Measurements from ENCODE around the gene EML6. TPM values are rescaled to one million over a fixed set of nuclear protein-coding genes. Genes with fewer than 3 reads are reported as not detected.

Gene EML6
- total RNA-seq, 1 experiment from 2014 or later, result 6.6 TPM

DNA sequence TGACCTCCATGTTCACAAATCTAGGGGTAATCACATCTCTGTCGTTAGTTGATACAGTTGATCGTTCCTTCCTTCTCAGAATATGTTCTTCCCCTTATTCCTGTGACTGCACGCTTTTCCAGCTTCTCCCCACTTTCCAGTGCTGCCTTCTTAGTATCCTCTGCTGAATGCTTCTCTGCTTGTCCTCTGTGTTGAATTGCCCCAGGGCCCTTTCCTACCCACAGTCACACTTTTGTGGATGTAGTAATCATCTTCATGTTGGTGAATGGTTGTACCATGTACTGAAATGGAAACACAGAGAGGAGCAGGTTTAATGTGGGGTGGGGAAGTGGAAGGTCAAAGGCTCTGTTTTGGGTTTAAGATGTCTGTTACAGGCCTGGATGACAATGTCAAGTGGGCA is 47.2 kb downstream of the EML6 start:
- BruUV-seq (replicated peaks), result no TSS peak
- DNase-seq (ENCODE audit: low read depth, low spot score) (no peak), ATAC-seq (no peak)
- intact Hi-C loops (cut with micrococcal nuclease), result loop anchor here (5.0 kb wide), 1 partner anchor 43 kb away; no protein-coding TSS in a partner anchor
- Histone ChIP-seq H3K36me3 (ENCODE audit: control insufficient read depth in 1 of 2, insufficient read depth in 2 of 2, low read length in 2 of 2) (no peaks in the 10 kb centered on the region), H3K79me2 (ENCODE audit: insufficient read depth, low read length) (no peaks in the 10 kb centered on the region), H3K9me2 (ENCODE audit: insufficient read depth) (no peaks in the 10 kb centered on the region), H2AFZ (ENCODE audit: low read depth, low read length, poor library complexity, severe bottlenecking) (peak overlapping the region; percentile 11), H3K9me3 (ENCODE audit: control insufficient read depth in 1 of 2, insufficient read depth in 1 of 2, low read depth in 1 of 2, low read length in 2 of 2) (peaks cover 4 to 14% of the 10 kb centered on the region in 2 experiments; a peak in 2 of 4 replicates), H4K20me1 (ENCODE audit: insufficient read depth) (no peaks in the 10 kb centered on the region), H3K27ac (ENCODE audit: low read depth, low read length) (no peak overlapping the region), H3K27me3 (ENCODE audit: insufficient read depth, low read length) (no peaks in the 10 kb centered on the region), H3K4me1 (ENCODE audit: control insufficient read depth in 1 of 2, insufficient read depth in 2 of 2, low read length in 2 of 2) (peaks cover 0 to 52% of the 10 kb centered on the region in 2 experiments; a peak in 2 of 4 replicates), H3K4me2 (ENCODE audit: low read length) (peak overlapping the region; percentile 63), H3K9ac (ENCODE audit: low read length) (0 out of 2 replicates have a peak overlapping the region, but pooled peaks have one; percentile 48), H3K4me3 (replicated peaks in 1 of 2; ENCODE audit: low read depth in 1 of 2, low read length in 2 of 2) (peak overlapping the region in 1 of 2 experiments; percentile 27; a peak in 1 of 4 replicates)
- ChIA-PET RAD21 (ENCODE audit: low non-redundant PET in 1 of 2, low total read pairs in 2 of 2, uncharacterized antibody in 2 of 2, unreplicated experiment in 2 of 2) (no interaction called here), POLR2A (interaction anchor here (1.5 kb wide), 1 partner anchor 280 kb away, joined by 4 read pairs; the partner anchor contains the start of gene RTN4), CTCF (no interaction called here)
- TF ChIP-seq CEBPB (IDR thresholded peaks at IDR 0.05; ENCODE audit: low read depth) (no peak), ZNF274 (IDR thresholded peaks at IDR 0.05; ENCODE audit: low read depth, low read length) (no peak), SP1 (IDR thresholded peaks at IDR 0.05; ENCODE audit: low read depth) (no peak), SRF (IDR thresholded peaks at IDR 0.05; ENCODE audit: low read depth) (no peak), YY1 (IDR thresholded peaks at IDR 0.05; ENCODE audit: extremely low read depth, insufficient replicate concordance, low read depth, low read length) (no peak), JUND (IDR thresholded peaks at IDR 0.05) (no peak), EZH2phosphoT487 (IDR thresholded peaks at IDR 0.05; ENCODE audit: borderline replicate concordance) (no peak), EGR1 (IDR thresholded peaks at IDR 0.05; ENCODE audit: low read depth) (no peak), POLR2AphosphoS5 (IDR thresholded peaks at IDR 0.05; ENCODE audit: low read depth, low read length) (no peak), EZH2 (IDR thresholded peaks at IDR 0.05) (no peak), CBX3 (IDR thresholded peaks at IDR 0.05; ENCODE audit: low read depth) (no peak), SIN3A (IDR thresholded peaks at IDR 0.05; ENCODE audit: low read depth) (no peak), RAD21 (IDR thresholded peaks at IDR 0.05; ENCODE audit: low read depth) (no peak)
- TF ChIP-seq, protein P1, sequence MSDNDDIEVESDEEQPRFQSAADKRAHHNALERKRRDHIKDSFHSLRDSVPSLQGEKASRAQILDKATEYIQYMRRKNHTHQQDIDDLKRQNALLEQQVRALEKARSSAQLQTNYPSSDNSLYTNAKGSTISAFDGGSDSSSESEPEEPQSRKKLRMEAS (IDR thresholded peaks at IDR 0.05), result no peak
- TF ChIP-seq, protein P2, sequence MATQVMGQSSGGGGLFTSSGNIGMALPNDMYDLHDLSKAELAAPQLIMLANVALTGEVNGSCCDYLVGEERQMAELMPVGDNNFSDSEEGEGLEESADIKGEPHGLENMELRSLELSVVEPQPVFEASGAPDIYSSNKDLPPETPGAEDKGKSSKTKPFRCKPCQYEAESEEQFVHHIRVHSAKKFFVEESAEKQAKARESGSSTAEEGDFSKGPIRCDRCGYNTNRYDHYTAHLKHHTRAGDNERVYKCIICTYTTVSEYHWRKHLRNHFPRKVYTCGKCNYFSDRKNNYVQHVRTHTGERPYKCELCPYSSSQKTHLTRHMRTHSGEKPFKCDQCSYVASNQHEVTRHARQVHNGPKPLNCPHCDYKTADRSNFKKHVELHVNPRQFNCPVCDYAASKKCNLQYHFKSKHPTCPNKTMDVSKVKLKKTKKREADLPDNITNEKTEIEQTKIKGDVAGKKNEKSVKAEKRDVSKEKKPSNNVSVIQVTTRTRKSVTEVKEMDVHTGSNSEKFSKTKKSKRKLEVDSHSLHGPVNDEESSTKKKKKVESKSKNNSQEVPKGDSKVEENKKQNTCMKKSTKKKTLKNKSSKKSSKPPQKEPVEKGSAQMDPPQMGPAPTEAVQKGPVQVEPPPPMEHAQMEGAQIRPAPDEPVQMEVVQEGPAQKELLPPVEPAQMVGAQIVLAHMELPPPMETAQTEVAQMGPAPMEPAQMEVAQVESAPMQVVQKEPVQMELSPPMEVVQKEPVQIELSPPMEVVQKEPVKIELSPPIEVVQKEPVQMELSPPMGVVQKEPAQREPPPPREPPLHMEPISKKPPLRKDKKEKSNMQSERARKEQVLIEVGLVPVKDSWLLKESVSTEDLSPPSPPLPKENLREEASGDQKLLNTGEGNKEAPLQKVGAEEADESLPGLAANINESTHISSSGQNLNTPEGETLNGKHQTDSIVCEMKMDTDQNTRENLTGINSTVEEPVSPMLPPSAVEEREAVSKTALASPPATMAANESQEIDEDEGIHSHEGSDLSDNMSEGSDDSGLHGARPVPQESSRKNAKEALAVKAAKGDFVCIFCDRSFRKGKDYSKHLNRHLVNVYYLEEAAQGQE (IDR thresholded peaks at IDR 0.05; ENCODE audit: low read depth), result no peak
- TF ChIP-seq, protein P3, sequence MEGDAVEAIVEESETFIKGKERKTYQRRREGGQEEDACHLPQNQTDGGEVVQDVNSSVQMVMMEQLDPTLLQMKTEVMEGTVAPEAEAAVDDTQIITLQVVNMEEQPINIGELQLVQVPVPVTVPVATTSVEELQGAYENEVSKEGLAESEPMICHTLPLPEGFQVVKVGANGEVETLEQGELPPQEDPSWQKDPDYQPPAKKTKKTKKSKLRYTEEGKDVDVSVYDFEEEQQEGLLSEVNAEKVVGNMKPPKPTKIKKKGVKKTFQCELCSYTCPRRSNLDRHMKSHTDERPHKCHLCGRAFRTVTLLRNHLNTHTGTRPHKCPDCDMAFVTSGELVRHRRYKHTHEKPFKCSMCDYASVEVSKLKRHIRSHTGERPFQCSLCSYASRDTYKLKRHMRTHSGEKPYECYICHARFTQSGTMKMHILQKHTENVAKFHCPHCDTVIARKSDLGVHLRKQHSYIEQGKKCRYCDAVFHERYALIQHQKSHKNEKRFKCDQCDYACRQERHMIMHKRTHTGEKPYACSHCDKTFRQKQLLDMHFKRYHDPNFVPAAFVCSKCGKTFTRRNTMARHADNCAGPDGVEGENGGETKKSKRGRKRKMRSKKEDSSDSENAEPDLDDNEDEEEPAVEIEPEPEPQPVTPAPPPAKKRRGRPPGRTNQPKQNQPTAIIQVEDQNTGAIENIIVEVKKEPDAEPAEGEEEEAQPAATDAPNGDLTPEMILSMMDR (IDR thresholded peaks at IDR 0.05 in 2 of 3, conservative IDR thresholded peaks at IDR 0.05 in 1 of 3; ENCODE audit: borderline replicate concordance in 1 of 3, insufficient read depth in 1 of 3, low read depth in 2 of 3, low read length in 2 of 3), result no peak

All from HCT116 (cell line).